Pons (tissue), 1 donor: ENCODE results near the gene FKBP5.
"Not testable (repeated sequence)": the region's sequence is repeated elsewhere in the genome, so short reads cannot be mapped to it uniquely, and the experiment has no call there.

Experiments
- DNase-seq: peaks from one replicate; pipeline ENCODE4 v3.0.0-alpha.2; 2016; ENCODE audit warnings: low spot score

Gene FKBP5

GRCh38 chr6:35539223-35539622 lies 149.5 kb downstream of the FKBP5 start:
- DNase-seq = no peak

- DNase-seq = not testable (repeated sequence)
Observed at GRCh38 chr6:35535847-35536246, 152.9 kb downstream of the FKBP5 start.

- no peak for DNase-seq
Observed at GRCh38 chr6:35534407-35535170, 154.1 kb downstream of the FKBP5 start.

- DNase-seq = no peak
Observed at GRCh38 chr6:35533981-35534380, 154.7 kb downstream of the FKBP5 start.

GRCh38 chr6:35532126-35532525 lies 156.6 kb downstream of the FKBP5 start:
- DNase-seq = no peak

GRCh38 chr6:35524380-35525020 lies 164.2 kb downstream of the FKBP5 start:
- no peak for DNase-seq
